ENCODE data around the gene AZIN2. TPM values are rescaled to one million over a fixed set of nuclear protein-coding genes. Genes with fewer than 3 reads are reported as not detected.

The AZIN2 gene
- polyA plus RNA-seq, 2 of the 4 experiments (the other 2 are of a cell fraction), result 1.6 to 1.9 TPM

DNA sequence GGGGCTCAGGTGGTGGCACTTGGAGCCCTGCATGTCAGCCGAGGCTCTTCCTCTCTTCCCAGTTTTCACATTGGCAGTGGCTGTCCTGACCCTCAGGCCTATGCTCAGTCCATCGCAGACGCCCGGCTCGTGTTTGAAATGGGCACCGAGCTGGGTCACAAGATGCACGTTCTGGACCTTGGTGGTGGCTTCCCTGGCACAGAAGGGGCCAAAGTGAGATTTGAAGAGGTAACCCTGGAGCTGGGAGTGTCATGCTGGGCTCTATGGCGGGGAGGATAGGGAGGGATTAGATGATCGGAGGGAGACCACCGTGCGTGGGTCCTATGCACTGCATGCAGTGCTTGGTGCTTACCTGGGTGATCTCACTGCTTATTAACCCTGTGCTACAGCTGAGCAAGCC is 13.5 kb downstream of the AZIN2 start:
- ChIA-PET POLR2A (no interaction called here), CTCF (interaction anchor here (0.6 to 3.7 kb wide), 8 partner anchors 10 to 92 kb away, joined by 3 to 30 read pairs (median 6); no protein-coding TSS in a partner anchor)
- Histone ChIP-seq H3K4me3 (no peak overlapping the region), H3K4me1 (no peaks in the 10 kb centered on the region), H3K4me2 (no peak overlapping the region), H3K9me3 (no peaks in the 10 kb centered on the region), H3K27ac (no peak overlapping the region)
- WGBS (ENCODE audit: missing lambda C conversion rate), result 82% methylated on average over 7 of the region's 11 CpGs
- FAIRE-seq (no peak), DNase-seq (ENCODE audit: low read depth in 1 of 2, low spot score in 1 of 2) (no peak), ATAC-seq (no peak; a peak in 1 of 6 replicates)
- TF ChIP-seq, protein P1, sequence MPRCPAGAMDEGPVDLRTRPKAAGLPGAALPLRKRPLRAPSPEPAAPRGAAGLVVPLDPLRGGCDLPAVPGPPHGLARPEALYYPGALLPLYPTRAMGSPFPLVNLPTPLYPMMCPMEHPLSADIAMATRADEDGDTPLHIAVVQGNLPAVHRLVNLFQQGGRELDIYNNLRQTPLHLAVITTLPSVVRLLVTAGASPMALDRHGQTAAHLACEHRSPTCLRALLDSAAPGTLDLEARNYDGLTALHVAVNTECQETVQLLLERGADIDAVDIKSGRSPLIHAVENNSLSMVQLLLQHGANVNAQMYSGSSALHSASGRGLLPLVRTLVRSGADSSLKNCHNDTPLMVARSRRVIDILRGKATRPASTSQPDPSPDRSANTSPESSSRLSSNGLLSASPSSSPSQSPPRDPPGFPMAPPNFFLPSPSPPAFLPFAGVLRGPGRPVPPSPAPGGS (IDR thresholded peaks at IDR 0.05), result no peak
- TF ChIP-seq TFCP2L1 (CRISPR knock-in tag; IDR thresholded peaks at IDR 0.05) (no peak), NR3C1 (IDR thresholded peaks at IDR 0.05) (no peak), ZFP36 (IDR thresholded peaks at IDR 0.05; ENCODE audit: borderline replicate concordance, partially characterized antibody) (no peak), MAFK (IDR thresholded peaks at IDR 0.05; ENCODE audit: partially characterized antibody) (no peak), KDM1A (IDR thresholded peaks at IDR 0.05; ENCODE audit: low read depth) (no peak), ZNF302 (CRISPR knock-in tag; IDR thresholded peaks at IDR 0.05) (no peak), EHF (CRISPR knock-in tag; IDR thresholded peaks at IDR 0.05) (no peak), JUN (IDR thresholded peaks at IDR 0.05) (no peak)
- TF ChIP-seq, protein P2, sequence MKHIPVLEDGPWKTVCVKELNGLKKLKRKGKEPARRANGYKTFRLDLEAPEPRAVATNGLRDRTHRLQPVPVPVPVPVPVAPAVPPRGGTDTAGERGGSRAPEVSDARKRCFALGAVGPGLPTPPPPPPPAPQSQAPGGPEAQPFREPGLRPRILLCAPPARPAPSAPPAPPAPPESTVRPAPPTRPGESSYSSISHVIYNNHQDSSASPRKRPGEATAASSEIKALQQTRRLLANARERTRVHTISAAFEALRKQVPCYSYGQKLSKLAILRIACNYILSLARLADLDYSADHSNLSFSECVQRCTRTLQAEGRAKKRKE (CRISPR knock-in tag; IDR thresholded peaks at IDR 0.05; ENCODE audit: low read depth), result no peak
- TF ChIP-seq, protein P3, sequence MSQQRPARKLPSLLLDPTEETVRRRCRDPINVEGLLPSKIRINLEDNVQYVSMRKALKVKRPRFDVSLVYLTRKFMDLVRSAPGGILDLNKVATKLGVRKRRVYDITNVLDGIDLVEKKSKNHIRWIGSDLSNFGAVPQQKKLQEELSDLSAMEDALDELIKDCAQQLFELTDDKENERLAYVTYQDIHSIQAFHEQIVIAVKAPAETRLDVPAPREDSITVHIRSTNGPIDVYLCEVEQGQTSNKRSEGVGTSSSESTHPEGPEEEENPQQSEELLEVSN (IDR thresholded peaks at IDR 0.05; ENCODE audit: borderline replicate concordance, low read depth), result no peak
- TF ChIP-seq, protein P4, sequence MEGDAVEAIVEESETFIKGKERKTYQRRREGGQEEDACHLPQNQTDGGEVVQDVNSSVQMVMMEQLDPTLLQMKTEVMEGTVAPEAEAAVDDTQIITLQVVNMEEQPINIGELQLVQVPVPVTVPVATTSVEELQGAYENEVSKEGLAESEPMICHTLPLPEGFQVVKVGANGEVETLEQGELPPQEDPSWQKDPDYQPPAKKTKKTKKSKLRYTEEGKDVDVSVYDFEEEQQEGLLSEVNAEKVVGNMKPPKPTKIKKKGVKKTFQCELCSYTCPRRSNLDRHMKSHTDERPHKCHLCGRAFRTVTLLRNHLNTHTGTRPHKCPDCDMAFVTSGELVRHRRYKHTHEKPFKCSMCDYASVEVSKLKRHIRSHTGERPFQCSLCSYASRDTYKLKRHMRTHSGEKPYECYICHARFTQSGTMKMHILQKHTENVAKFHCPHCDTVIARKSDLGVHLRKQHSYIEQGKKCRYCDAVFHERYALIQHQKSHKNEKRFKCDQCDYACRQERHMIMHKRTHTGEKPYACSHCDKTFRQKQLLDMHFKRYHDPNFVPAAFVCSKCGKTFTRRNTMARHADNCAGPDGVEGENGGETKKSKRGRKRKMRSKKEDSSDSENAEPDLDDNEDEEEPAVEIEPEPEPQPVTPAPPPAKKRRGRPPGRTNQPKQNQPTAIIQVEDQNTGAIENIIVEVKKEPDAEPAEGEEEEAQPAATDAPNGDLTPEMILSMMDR (IDR thresholded peaks at IDR 0.05), result no peak

DNA sequence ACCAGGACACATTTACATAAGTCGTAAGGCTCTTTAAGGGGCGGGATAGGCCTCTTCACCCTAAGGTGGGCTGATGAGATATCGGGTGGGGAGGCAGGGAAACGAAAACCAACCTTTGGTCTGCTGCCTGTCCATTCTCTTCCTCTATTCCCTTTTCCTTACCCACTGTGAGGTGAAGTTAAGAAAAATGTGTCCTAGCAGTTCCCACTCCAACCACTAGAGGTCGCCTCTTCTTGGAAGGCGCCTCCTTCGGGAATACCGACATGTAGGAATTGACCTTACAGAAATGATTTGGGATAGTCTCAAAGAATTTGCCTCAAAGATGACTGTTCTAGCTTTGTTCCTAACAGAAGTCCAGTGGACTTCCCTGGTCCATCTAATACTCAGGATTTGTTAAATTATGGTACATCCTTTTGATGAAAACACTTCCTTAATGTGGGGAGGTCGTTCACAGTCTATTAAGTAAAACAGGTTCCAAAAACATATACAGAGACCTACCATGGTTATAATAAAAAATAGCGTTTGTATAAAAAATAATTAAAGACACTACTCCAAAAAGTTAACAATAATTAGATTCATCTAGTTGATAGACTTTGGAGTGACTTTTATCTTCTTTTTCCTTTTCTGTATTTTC is 14.1 kb downstream of the AZIN2 start:
- 0 out of 3 replicates have a peak overlapping the region, but pooled peaks have one; percentile 25 for H3K4me2 ChIP-seq
- POLR2A ChIA-PET, result no interaction called here
- DNase-seq (ENCODE audit: low read depth in 1 of 2, low spot score in 1 of 2) (peak; percentile 48 to 65), ATAC-seq (peak; percentile 79 to 87; a peak in 5 of 6 replicates), FAIRE-seq (no peak)
- CTCF ChIA-PET, result interaction anchor here (0.6 to 3.7 kb wide), 12 partner anchors 10 to 683 kb away, joined by 3 to 30 read pairs (median 3); no protein-coding TSS in a partner anchor
- no peaks in the 10 kb centered on the region for H3K9me3 ChIP-seq
- 12% methylated on average over 10 of the region's 10 CpGs for WGBS (ENCODE audit: missing lambda C conversion rate)
- no peaks in the 10 kb centered on the region for H3K4me1 ChIP-seq
- H3K27ac ChIP-seq, result no peak overlapping the region
- H3K4me3 ChIP-seq, result no peak overlapping the region
- TF ChIP-seq ZC3H11A (IDR thresholded peaks at IDR 0.05) (no peak), MYC (IDR thresholded peaks at IDR 0.05; ENCODE audit: borderline replicate concordance, low read length) (no peak), SREBF2 (IDR thresholded peaks at IDR 0.05) (no peak), TP53 (CRISPR knock-in tag; IDR thresholded peaks at IDR 0.05) (no peak), MAFK (IDR thresholded peaks at IDR 0.05; ENCODE audit: partially characterized antibody) (no peak), HDAC2 (IDR thresholded peaks at IDR 0.05) (no peak), ESRRA (IDR thresholded peaks at IDR 0.05; ENCODE audit: borderline replicate concordance, low read length) (no peak), JUN (IDR thresholded peaks at IDR 0.05) (no peak), PHF8 (IDR thresholded peaks at IDR 0.05; ENCODE audit: borderline replicate concordance, low read depth) (no peak), CHD4 (IDR thresholded peaks at IDR 0.05; ENCODE audit: borderline replicate concordance) (no peak), SMC3 (IDR thresholded peaks at IDR 0.05) (peak; percentile 38; the same call in 2 of the 3 replicates), FOSL2 (IDR thresholded peaks at IDR 0.05) (no peak), FOSL2 (CRISPR knock-in tag; IDR thresholded peaks at IDR 0.05) (no peak)
- TF ChIP-seq, protein P4 (IDR thresholded peaks at IDR 0.05), result peak; percentile 73
- TF ChIP-seq, protein P1 (IDR thresholded peaks at IDR 0.05), result no peak
- TF ChIP-seq, protein P5, sequence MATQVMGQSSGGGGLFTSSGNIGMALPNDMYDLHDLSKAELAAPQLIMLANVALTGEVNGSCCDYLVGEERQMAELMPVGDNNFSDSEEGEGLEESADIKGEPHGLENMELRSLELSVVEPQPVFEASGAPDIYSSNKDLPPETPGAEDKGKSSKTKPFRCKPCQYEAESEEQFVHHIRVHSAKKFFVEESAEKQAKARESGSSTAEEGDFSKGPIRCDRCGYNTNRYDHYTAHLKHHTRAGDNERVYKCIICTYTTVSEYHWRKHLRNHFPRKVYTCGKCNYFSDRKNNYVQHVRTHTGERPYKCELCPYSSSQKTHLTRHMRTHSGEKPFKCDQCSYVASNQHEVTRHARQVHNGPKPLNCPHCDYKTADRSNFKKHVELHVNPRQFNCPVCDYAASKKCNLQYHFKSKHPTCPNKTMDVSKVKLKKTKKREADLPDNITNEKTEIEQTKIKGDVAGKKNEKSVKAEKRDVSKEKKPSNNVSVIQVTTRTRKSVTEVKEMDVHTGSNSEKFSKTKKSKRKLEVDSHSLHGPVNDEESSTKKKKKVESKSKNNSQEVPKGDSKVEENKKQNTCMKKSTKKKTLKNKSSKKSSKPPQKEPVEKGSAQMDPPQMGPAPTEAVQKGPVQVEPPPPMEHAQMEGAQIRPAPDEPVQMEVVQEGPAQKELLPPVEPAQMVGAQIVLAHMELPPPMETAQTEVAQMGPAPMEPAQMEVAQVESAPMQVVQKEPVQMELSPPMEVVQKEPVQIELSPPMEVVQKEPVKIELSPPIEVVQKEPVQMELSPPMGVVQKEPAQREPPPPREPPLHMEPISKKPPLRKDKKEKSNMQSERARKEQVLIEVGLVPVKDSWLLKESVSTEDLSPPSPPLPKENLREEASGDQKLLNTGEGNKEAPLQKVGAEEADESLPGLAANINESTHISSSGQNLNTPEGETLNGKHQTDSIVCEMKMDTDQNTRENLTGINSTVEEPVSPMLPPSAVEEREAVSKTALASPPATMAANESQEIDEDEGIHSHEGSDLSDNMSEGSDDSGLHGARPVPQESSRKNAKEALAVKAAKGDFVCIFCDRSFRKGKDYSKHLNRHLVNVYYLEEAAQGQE (IDR thresholded peaks at IDR 0.05), result no peak
